ENCODE measurements around the gene SIK1. TPM values are rescaled to one million over a fixed set of nuclear protein-coding genes. Genes with fewer than 3 reads are reported as not detected.
"Not testable (repeated sequence)": the region's sequence is repeated elsewhere in the genome, so short reads cannot be mapped to it uniquely, and the experiment has no call there.

The SIK1 gene
- polyA plus RNA-seq, 3 donors, result 0.64 to 66.4 (median 1.8) TPM

GRCh38 chr21:43467785-43468184 is 40.9 kb upstream of the SIK1 start:
- Histone ChIP-seq H4K20me1 (ENCODE audit: insufficient read depth, low read length) (no peaks in the 10 kb centered on the region), H3K27ac (ENCODE audit: low read depth in 1 of 2, low read length in 2 of 2) (no peak overlapping the region), H2AFZ (ENCODE audit: insufficient read depth, low read depth, low read length, poor library complexity, severe bottlenecking) (no peak overlapping the region), H3K79me2 (ENCODE audit: insufficient read depth, low read length) (no peaks in the 10 kb centered on the region), H3K36me3 (replicated peaks in 1 of 2; ENCODE audit: control insufficient read depth in 1 of 2, insufficient read depth in 2 of 2, low read length in 2 of 2) (no peaks in the 10 kb centered on the region), H3K4me1 (ENCODE audit: control insufficient read depth in 1 of 2, insufficient read depth in 2 of 2, low read length in 2 of 2) (no peaks in the 10 kb centered on the region), H3K9ac (ENCODE audit: insufficient read depth, low read length, poor library complexity, severe bottlenecking) (no peak overlapping the region), H3K4me2 (replicated peaks; ENCODE audit: extremely low read depth, low read length, poor library complexity, severe bottlenecking) (no peak overlapping the region), H3K4me3 (replicated peaks in 1 of 3; ENCODE audit: low read depth in 2 of 3, low read length in 3 of 3) (no peak overlapping the region), H3K9me3 (replicated peaks in 1 of 2; ENCODE audit: control insufficient read depth in 1 of 2, insufficient read depth in 1 of 2, low read length in 2 of 2) (no peaks in the 10 kb centered on the region), H3K27me3 (ENCODE audit: control insufficient read depth in 2 of 2, insufficient read depth in 2 of 2, low read length in 2 of 2) (no peaks in the 10 kb centered on the region)
- no peak for TF ChIP-seq CTCF (IDR thresholded peaks at IDR 0.05)
- WGBS (ENCODE audit: insufficient coverage), result 50% methylated on average over 1 of the region's 1 CpG
- no peak overlapping the region for H3K27ac Mint-ChIP-seq
- peaks cover 3% of the 10 kb centered on the region for H3K4me1 Mint-ChIP-seq
- H3K27me3 Mint-ChIP-seq (ENCODE audit: low read depth in 3 of 3), result peaks cover 0 to 4% (median 3%) of the 10 kb centered on the region in 3 donors
- H3K9me3 Mint-ChIP-seq, result peaks cover 0 to 2% (median 0%) of the 10 kb centered on the region in 7 donors
- no peak for DNase-seq
- intact Hi-C loops (cut with micrococcal nuclease), result no loop called here
- no peak overlapping the region for H3K4me3 Mint-ChIP-seq
- H3K36me3 Mint-ChIP-seq, result no peaks in the 10 kb centered on the region

GRCh38 chr21:43465159-43465558 is 38.2 kb upstream of the SIK1 start:
- H3K79me2 ChIP-seq (ENCODE audit: insufficient read depth, low read length); H3K4me1 ChIP-seq (ENCODE audit: control insufficient read depth in 1 of 2, insufficient read depth in 2 of 2, low read length in 2 of 2); H3K36me3 Mint-ChIP-seq; H4K20me1 ChIP-seq (ENCODE audit: insufficient read depth, low read length); H3K27me3 ChIP-seq (ENCODE audit: control insufficient read depth in 2 of 2, insufficient read depth in 2 of 2, low read length in 2 of 2); H3K36me3 ChIP-seq (replicated peaks in 1 of 2; ENCODE audit: control insufficient read depth in 1 of 2, insufficient read depth in 2 of 2, low read length in 2 of 2); H2AFZ ChIP-seq (ENCODE audit: insufficient read depth, low read depth, low read length, poor library complexity, severe bottlenecking); H3K27me3 Mint-ChIP-seq (ENCODE audit: low read depth in 3 of 3); H3K27ac Mint-ChIP-seq; H3K27ac ChIP-seq (ENCODE audit: low read depth in 1 of 2, low read length in 2 of 2); H3K4me3 Mint-ChIP-seq; H3K4me2 ChIP-seq (replicated peaks; ENCODE audit: extremely low read depth, low read length, poor library complexity, severe bottlenecking); DNase-seq; H3K9me3 ChIP-seq (replicated peaks in 1 of 2; ENCODE audit: control insufficient read depth in 1 of 2, insufficient read depth in 1 of 2, low read length in 2 of 2); H3K9ac ChIP-seq (ENCODE audit: insufficient read depth, low read length, poor library complexity, severe bottlenecking); H3K9me3 Mint-ChIP-seq; H3K4me1 Mint-ChIP-seq; intact Hi-C loops (cut with micrococcal nuclease); H3K4me3 ChIP-seq (replicated peaks in 1 of 3; ENCODE audit: low read depth in 2 of 3, low read length in 3 of 3): not testable (repeated sequence)
- WGBS (ENCODE audit: insufficient coverage), result no CpG with 5 or more reads among the region's 5 CpGs

- H3K27ac ChIP-seq (ENCODE audit: low read depth in 1 of 2, low read length in 2 of 2); H3K4me1 ChIP-seq (ENCODE audit: control insufficient read depth in 1 of 2, insufficient read depth in 2 of 2, low read length in 2 of 2); H3K27me3 ChIP-seq (ENCODE audit: control insufficient read depth in 2 of 2, insufficient read depth in 2 of 2, low read length in 2 of 2); H3K27me3 Mint-ChIP-seq (ENCODE audit: low read depth in 3 of 3); DNase-seq; H3K9ac ChIP-seq (ENCODE audit: insufficient read depth, low read length, poor library complexity, severe bottlenecking); H3K36me3 Mint-ChIP-seq; H3K4me3 ChIP-seq (replicated peaks in 1 of 3; ENCODE audit: low read depth in 2 of 3, low read length in 3 of 3); H3K4me3 Mint-ChIP-seq; H3K4me2 ChIP-seq (replicated peaks; ENCODE audit: extremely low read depth, low read length, poor library complexity, severe bottlenecking); H4K20me1 ChIP-seq (ENCODE audit: insufficient read depth, low read length); H3K36me3 ChIP-seq (replicated peaks in 1 of 2; ENCODE audit: control insufficient read depth in 1 of 2, insufficient read depth in 2 of 2, low read length in 2 of 2); H3K9me3 Mint-ChIP-seq; H3K4me1 Mint-ChIP-seq; H3K9me3 ChIP-seq (replicated peaks in 1 of 2; ENCODE audit: control insufficient read depth in 1 of 2, insufficient read depth in 1 of 2, low read length in 2 of 2); H3K27ac Mint-ChIP-seq; H2AFZ ChIP-seq (ENCODE audit: insufficient read depth, low read depth, low read length, poor library complexity, severe bottlenecking); intact Hi-C loops (cut with micrococcal nuclease); H3K79me2 ChIP-seq (ENCODE audit: insufficient read depth, low read length): not testable (repeated sequence)
- no CpG with 5 or more reads among the region's 20 CpGs for WGBS (ENCODE audit: insufficient coverage)
Observed at GRCh38 chr21:43463498-43464261, 36.7 kb upstream of the SIK1 start.

DNA sequence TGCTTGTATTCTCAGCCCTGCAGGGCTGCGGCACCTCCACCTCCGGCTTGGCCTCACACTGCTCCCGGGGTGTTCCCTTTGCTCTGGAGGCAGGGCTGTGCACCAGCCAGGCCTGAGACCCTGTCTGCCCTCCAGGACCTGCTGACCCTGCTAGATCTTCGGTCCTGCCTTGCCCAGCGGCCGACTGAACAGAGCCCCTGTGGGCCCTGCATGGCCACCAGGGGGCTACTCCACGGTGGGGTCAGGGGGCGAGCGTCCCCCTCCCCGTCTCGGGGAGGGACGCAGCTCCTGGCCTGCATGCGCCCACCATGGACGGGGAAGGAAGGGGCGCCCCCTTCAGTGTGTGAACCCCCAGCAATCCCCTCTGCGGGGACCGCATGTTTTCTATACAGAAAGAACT is 36.0 kb upstream of the SIK1 start:
- H3K4me3 Mint-ChIP-seq; DNase-seq; H3K79me2 ChIP-seq (ENCODE audit: insufficient read depth, low read length); H3K9me3 ChIP-seq (replicated peaks in 1 of 2; ENCODE audit: control insufficient read depth in 1 of 2, insufficient read depth in 1 of 2, low read length in 2 of 2); H3K27me3 ChIP-seq (ENCODE audit: control insufficient read depth in 2 of 2, insufficient read depth in 2 of 2, low read length in 2 of 2); H3K4me3 ChIP-seq (replicated peaks in 1 of 3; ENCODE audit: low read depth in 2 of 3, low read length in 3 of 3); H3K9ac ChIP-seq (ENCODE audit: insufficient read depth, low read length, poor library complexity, severe bottlenecking); H3K27me3 Mint-ChIP-seq (ENCODE audit: low read depth in 3 of 3); intact Hi-C loops (cut with micrococcal nuclease); H3K4me2 ChIP-seq (replicated peaks; ENCODE audit: extremely low read depth, low read length, poor library complexity, severe bottlenecking); H3K27ac ChIP-seq (ENCODE audit: low read depth in 1 of 2, low read length in 2 of 2); H3K4me1 ChIP-seq (ENCODE audit: control insufficient read depth in 1 of 2, insufficient read depth in 2 of 2, low read length in 2 of 2); H3K4me1 Mint-ChIP-seq; H3K36me3 ChIP-seq (replicated peaks in 1 of 2; ENCODE audit: control insufficient read depth in 1 of 2, insufficient read depth in 2 of 2, low read length in 2 of 2); H2AFZ ChIP-seq (ENCODE audit: insufficient read depth, low read depth, low read length, poor library complexity, severe bottlenecking); H3K9me3 Mint-ChIP-seq; H4K20me1 ChIP-seq (ENCODE audit: insufficient read depth, low read length); H3K27ac Mint-ChIP-seq; H3K36me3 Mint-ChIP-seq: not testable (repeated sequence)
- WGBS (ENCODE audit: insufficient coverage), result no CpG with 5 or more reads among the region's 17 CpGs
